RWPE2 (cell line): ENCODE results near the gene SPATS2.

Source experiments
- ATAC-seq: fragments of 200-7000 bp; cut with Tn5 transposase; 3 replicates; pipeline ENCODE4 v1.9.1; 2021; ENCODE audit warnings: low read depth
- DNase-seq: peaks from one replicate; pipeline ENCODE4 v3.0.0-alpha.2; 2020; ENCODE audit warnings: low spot score
- H3K27ac ChIP-seq: fragments of 450-650 bp; 2 replicates; pipeline ENCODE4 v1.5.1; 2017; ENCODE audit warnings: mild to moderate bottlenecking; ENCODE audit not compliant: poor library complexity, severe bottlenecking
- H3K27me3 ChIP-seq: fragments of 250-450 bp; sonication (Bioruptor Pico); 2 replicates; pipeline ENCODE4 v1.5.1; 2021; ENCODE audit warnings: mild to moderate bottlenecking, moderate library complexity; ENCODE audit not compliant: insufficient read depth, poor library complexity, severe bottlenecking
- H3K36me3 ChIP-seq: fragments of 250-450 bp; sonication (Bioruptor Pico); 2 replicates; pipeline ENCODE4 v1.5.1; 2020; ENCODE audit warnings: low read depth, mild to moderate bottlenecking, moderate library complexity
- H3K4me1 ChIP-seq: fragments of 250-450 bp; sonication (Bioruptor Pico); 2 replicates; pipeline ENCODE4 v1.5.1; 2021; ENCODE audit warnings: mild to moderate bottlenecking, moderate library complexity; ENCODE audit not compliant: insufficient read depth, poor library complexity, severe bottlenecking
- H3K4me3 ChIP-seq: fragments of 250-450 bp; sonication (Bioruptor Pico); 2 replicates; pipeline ENCODE4 v1.5.1; 2021; ENCODE audit warnings: mild to moderate bottlenecking, moderate library complexity; ENCODE audit not compliant: severe bottlenecking
- H3K9me3 ChIP-seq: fragments of 250-450 bp; sonication (Bioruptor Pico); 2 replicates; pipeline ENCODE4 v1.5.1; 2021; ENCODE audit warnings: mild to moderate bottlenecking, moderate library complexity; ENCODE audit not compliant: severe bottlenecking
- CTCF ChIP-seq: fragments of 450-650 bp; IDR thresholded peaks from one replicate; pipeline ENCODE4 v1.5.1; 2017; ENCODE audit warnings: mild to moderate bottlenecking, moderate library complexity; ENCODE audit not compliant: poor library complexity, severe bottlenecking

The SPATS2 gene

GRCh38 chr12:49330032-49330619 is 37.1 kb upstream of the SPATS2 start:
- Histone ChIP-seq H3K4me3 (no peak overlapping the region), H3K9me3 (no peaks in the 10 kb centered on the region), H3K27me3 (no peaks in the 10 kb centered on the region), H3K4me1 (no peaks in the 10 kb centered on the region), H3K27ac (no peak overlapping the region), H3K36me3 (peaks cover 44% of the 10 kb centered on the region)
- ATAC-seq, result peak; percentile 7; the same call in 1 of the 3 replicates
- DNase-seq, result peak; percentile 21
- TF ChIP-seq CTCF, result no peak

DNA sequence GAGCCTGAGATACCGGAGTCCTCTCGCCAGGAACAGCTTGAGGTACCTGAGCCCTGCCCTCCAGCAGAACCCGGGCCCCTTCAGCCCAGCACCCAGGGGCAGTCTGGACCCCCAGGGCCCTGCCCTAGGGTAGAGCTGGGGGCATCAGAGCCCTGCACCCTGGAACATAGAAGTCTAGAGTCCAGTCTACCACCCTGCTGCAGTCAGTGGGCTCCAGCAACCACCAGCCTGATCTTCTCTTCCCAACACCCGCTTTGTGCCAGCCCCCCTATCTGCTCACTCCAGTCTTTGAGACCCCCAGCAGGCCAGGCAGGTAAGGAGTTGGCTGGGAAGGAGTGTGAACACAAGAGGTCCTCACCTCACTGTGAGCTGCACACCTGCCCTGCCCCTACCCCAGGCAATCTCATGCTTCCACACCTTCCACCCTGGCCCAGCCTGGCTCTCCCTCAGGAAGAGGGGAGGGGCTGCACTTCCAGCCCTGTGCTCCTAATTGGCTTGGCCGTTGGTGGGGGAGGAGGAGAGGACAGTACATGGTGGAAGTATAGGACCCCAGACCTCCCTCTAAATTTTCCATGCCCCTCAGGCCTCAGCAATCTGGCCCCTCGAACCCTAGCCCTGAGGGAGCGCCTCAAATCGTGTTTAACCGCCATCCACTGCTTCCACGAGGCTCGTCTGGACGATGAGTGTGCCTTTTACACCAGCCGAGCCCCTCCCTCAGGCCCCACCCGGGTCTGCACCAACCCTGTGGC is 36.5 kb upstream of the SPATS2 start:
- Histone ChIP-seq H3K4me1 (no peaks in the 10 kb centered on the region), H3K27ac (no peak overlapping the region), H3K4me3 (no peak overlapping the region), H3K36me3 (peaks cover 39% of the 10 kb centered on the region), H3K9me3 (no peaks in the 10 kb centered on the region), H3K27me3 (no peaks in the 10 kb centered on the region)
- ATAC-seq (no peak), DNase-seq (peak; percentile 49)
- no peak for TF ChIP-seq CTCF

- Histone ChIP-seq H3K4me1 (no peaks in the 10 kb centered on the region), H3K27ac (no peak overlapping the region), H3K9me3 (no peaks in the 10 kb centered on the region), H3K27me3 (peaks cover 4% of the 10 kb centered on the region), H3K4me3 (no peak overlapping the region), H3K36me3 (peaks cover 31% of the 10 kb centered on the region)
- DNase-seq (peak; percentile 53), ATAC-seq (peak; percentile 72)
- TF ChIP-seq CTCF, result peak; percentile 75
Measured at GRCh38 chr12:49331380-49332222, 35.7 kb upstream of the SPATS2 start.

DNA sequence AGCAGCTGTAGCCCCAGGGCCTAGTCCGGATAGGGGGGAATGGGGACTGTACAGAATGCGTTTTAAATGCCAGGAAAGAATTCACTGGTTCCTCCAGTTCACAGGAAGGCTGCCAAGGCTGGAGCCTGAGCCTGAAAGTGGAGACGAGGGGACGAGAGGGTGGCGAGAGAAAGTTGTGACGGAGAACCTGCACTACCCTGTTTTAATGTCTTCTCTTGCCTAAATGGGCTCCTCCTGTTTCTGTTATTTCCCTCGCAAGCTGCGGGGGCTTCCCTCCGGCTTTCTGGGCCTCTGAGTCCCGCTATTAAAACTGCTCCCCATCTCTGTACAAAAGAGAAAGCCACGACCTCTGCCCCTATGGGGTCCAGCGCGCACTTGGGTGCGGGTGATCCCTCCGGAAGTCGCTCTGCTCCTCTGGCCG is 34.8 kb upstream of the SPATS2 start:
- peak; percentile 37 for DNase-seq
- H3K36me3 ChIP-seq, result peaks cover 23% of the 10 kb centered on the region
- peaks cover 7% of the 10 kb centered on the region for H3K27me3 ChIP-seq

More for the DNA sequence above, 34.8 kb upstream of the SPATS2 start:
- no peak for ATAC-seq
- no peaks in the 10 kb centered on the region for H3K9me3 ChIP-seq
- no peak for TF ChIP-seq CTCF
- no peak overlapping the region for H3K4me3 ChIP-seq
- H3K27ac ChIP-seq, result no peak overlapping the region
- no peaks in the 10 kb centered on the region for H3K4me1 ChIP-seq
